ENCODE measurements around the gene HNRNPA3.
"Not testable (repeated sequence)": the region's sequence is repeated elsewhere in the genome, so short reads cannot be mapped to it uniquely, and the experiment has no call there.

The HNRNPA3 gene

GRCh38 chr2:177254433-177255226 is 42.0 kb downstream of the HNRNPA3 start:
- DNase-seq (ENCODE audit: low read depth, low spot score): no peak

GRCh38 chr2:177255227-177255601 is 42.6 kb downstream of the HNRNPA3 start:
- no peak for DNase-seq (ENCODE audit: low read depth, low spot score)

- no peak for DNase-seq (ENCODE audit: low read depth, low spot score)
These were observed 43.4 kb downstream of the HNRNPA3 start for GRCh38 chr2:177256026-177256425.

- no peak for DNase-seq (ENCODE audit: low read depth, low spot score)
These were observed 44.1 kb downstream of the HNRNPA3 start for GRCh38 chr2:177256695-177257094.

- no peak for DNase-seq (ENCODE audit: low read depth, low spot score)
These were observed 44.9 kb downstream of the HNRNPA3 start for GRCh38 chr2:177257471-177257870.

- DNase-seq (ENCODE audit: low read depth, low spot score): no peak
These were observed 45.5 kb downstream of the HNRNPA3 start for GRCh38 chr2:177258059-177258458.

GRCh38 chr2:177260379-177260778 is 47.8 kb downstream of the HNRNPA3 start:
- DNase-seq (ENCODE audit: low read depth, low spot score): no peak

- no peak for DNase-seq (ENCODE audit: low read depth, low spot score)
These were observed 48.8 kb downstream of the HNRNPA3 start for GRCh38 chr2:177261116-177262060.

- DNase-seq (ENCODE audit: low read depth, low spot score): no peak
These were observed 49.5 kb downstream of the HNRNPA3 start for GRCh38 chr2:177262092-177262491.

- DNase-seq (ENCODE audit: low read depth, low spot score): no peak
These were observed 50.4 kb downstream of the HNRNPA3 start for GRCh38 chr2:177262958-177263450.

- peak; percentile 79 for DNase-seq (ENCODE audit: low read depth, low spot score)
These were observed 51.0 kb downstream of the HNRNPA3 start for GRCh38 chr2:177263451-177264208.

- DNase-seq (ENCODE audit: low read depth, low spot score): no peak
These were observed 51.7 kb downstream of the HNRNPA3 start for GRCh38 chr2:177264209-177264692.

- peak; percentile 91 for DNase-seq (ENCODE audit: low read depth, low spot score)
These were observed 52.3 kb downstream of the HNRNPA3 start, which contains the start of gene NFE2L2 for GRCh38 chr2:177264693-177265587. Gene NFE2L2 (minus strand): TSS chr2:177264727. CDS start chr2:177264576, 151 bp downstream.

GRCh38 chr2:177265824-177266817 is 53.5 kb downstream of the HNRNPA3 start:
- no peak for DNase-seq (ENCODE audit: low read depth, low spot score)

GRCh38 chr2:177266955-177267354 is 54.4 kb downstream of the HNRNPA3 start:
- DNase-seq (ENCODE audit: low read depth, low spot score): not testable (repeated sequence)

GRCh38 chr2:177268187-177268871 is 55.7 kb downstream of the HNRNPA3 start:
- no peak for DNase-seq (ENCODE audit: low read depth, low spot score)

- no peak for DNase-seq (ENCODE audit: low read depth, low spot score)
These were observed 56.3 kb downstream of the HNRNPA3 start for GRCh38 chr2:177268901-177269300.

GRCh38 chr2:177270531-177270930 is 57.9 kb downstream of the HNRNPA3 start:
- DNase-seq (ENCODE audit: low read depth, low spot score): no peak

All from activated naive CD8-positive, alpha-beta T cell treated with anti-CD3 and anti-CD28 coated beads, Interleukin-2, amount 50 U/mL, for 16 hours (primary cell).